NT2/D1 (cell line): ENCODE measurements around the gene PYGO1.

Experiments used
- SUZ12 ChIP-seq: IDR thresholded peaks from 2 replicates; pipeline ENCODE4 v1.6.1; 2011; ENCODE audit not compliant: insufficient read length, insufficient read depth; ENCODE audit errors: extremely low read depth
- YY1 ChIP-seq: IDR thresholded peaks from 2 replicates; pipeline ENCODE4 v1.6.1; 2011; ENCODE audit not compliant: insufficient read length, insufficient read depth

DNA sequence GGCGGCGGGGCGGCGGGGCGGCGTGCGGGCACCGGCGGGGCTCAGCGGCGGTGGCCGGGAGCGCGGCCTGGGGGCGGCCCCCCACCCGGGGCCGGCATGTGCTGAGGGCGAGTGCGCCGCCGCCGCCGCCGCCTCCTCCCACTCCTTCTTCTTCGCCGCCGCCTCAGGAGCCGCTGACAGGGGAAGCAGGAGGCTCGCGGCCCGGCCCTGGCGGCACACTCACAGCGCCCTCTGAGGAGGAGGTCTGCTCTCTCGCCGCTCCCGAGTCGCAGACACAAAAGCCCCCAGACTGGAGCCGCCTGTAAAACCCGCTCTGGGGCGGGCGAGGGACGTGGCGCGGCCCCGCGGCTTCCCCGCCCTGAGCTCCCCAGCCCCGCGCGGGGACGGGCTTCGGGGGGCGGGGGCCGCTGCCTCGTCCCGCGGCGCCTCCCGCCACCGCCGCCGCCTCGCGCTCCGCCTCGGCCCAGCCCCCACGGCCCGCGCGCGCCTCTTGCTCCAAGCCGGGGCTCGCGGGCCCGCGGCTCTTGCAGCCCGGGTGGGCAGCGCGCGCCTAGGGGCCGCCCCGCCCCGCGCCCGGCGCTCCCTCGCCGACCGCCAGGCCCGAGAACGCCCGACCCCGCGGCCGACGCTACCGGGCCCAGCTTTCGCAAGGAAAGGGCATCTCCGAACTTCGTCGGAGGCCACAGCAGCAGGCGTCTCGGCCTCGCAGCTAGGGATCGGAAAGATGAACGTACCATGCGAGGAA, at the start of gene PYGO1:
- TF ChIP-seq YY1 (no peak), SUZ12 (no peak)
